K562 (cell line): ENCODE measurements around the gene XPNPEP1.

ENCODE experiments used
- CHD2 ChIP-seq: IDR thresholded peaks from 2 replicates; pipeline ENCODE4 v1.6.1; 2011; ENCODE audit warnings: low read depth, low read length
- EZH2 ChIP-seq: IDR thresholded peaks from 2 replicates; pipeline ENCODE4 v1.6.1; 2012; ENCODE audit warnings: low read depth, mild to moderate bottlenecking, inconsistent platforms, low read length, borderline replicate concordance
- TF ChIP-seq, protein P1 (sequence below), 2 experiments: fragments of 450-650 bp in 1 of 2; sonication (generic) in 1 of 2; formaldehyde crosslinking in 1 of 2; IDR thresholded peaks in 1 of 2; conservative IDR thresholded peaks in 1 of 2; 2 replicates each; pipeline versions ENCODE4 v1.6.1 to v1.8.1; 2016 to 2023; ENCODE audit warnings: mild to moderate bottlenecking in 2 of 2, moderate library complexity in 2 of 2, inconsistent platforms in 1 of 2, missing genetic modification reagents in 1 of 2

DNA sequence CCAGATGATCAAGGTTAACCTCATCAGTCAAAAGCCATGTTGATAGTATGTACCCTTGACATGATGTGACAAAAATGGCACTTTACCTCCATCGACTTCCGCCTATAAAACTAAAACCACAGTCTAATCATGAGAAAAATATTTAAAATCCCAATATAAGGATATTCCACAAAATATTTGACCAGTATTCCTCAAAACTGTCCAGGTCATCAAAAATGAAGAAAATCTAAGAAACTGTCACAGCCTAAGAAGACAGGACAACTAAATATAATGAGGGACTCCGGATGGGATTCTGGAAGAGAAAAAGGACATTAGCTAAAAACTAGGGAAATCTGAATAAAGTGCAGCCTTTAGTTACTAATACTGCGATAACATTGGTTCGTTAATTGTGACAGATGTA, 67.6 kb downstream of the XPNPEP1 start:
- TF ChIP-seq CHD2, result no peak
- TF ChIP-seq EZH2, result no peak
- TF ChIP-seq, protein P1, sequence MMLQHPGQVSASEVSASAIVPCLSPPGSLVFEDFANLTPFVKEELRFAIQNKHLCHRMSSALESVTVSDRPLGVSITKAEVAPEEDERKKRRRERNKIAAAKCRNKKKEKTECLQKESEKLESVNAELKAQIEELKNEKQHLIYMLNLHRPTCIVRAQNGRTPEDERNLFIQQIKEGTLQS (IDR thresholded peaks at IDR 0.05), result no peak
- TF ChIP-seq, protein P1 (CRISPR knock-in tag; conservative IDR thresholded peaks at IDR 0.05), result no peak
